GM19438 (cell line): Measurements from ENCODE around the gene ARHGAP26.

Experiments used
- ATAC-seq: cut with Tn5 transposase; IDR thresholded peaks from one replicate; pipeline ENCODE4 v1.9.1; 2021; ENCODE audit warnings: low read depth; ENCODE audit not compliant: unreplicated experiment

ARHGAP26 gene

GRCh38 chr5:142894749-142895148 is 124.6 kb downstream of the ARHGAP26 start:
- no peak for ATAC-seq

GRCh38 chr5:142896325-142897007 is 126.3 kb downstream of the ARHGAP26 start:
- no peak for ATAC-seq

- ATAC-seq: no peak
Observed at GRCh38 chr5:142897328-142897727, 127.2 kb downstream of the ARHGAP26 start.

GRCh38 chr5:142900927-142901326 is 130.8 kb downstream of the ARHGAP26 start:
- ATAC-seq: no peak

- ATAC-seq: no peak
Observed at GRCh38 chr5:142901476-142902185, 131.5 kb downstream of the ARHGAP26 start.

- ATAC-seq: no peak
Observed at GRCh38 chr5:142902186-142902965, 132.2 kb downstream of the ARHGAP26 start.

- no peak for ATAC-seq
Observed at GRCh38 chr5:142904416-142904815, 134.2 kb downstream of the ARHGAP26 start.

- ATAC-seq: no peak
Observed at GRCh38 chr5:142905348-142905747, 135.2 kb downstream of the ARHGAP26 start.

GRCh38 chr5:142906863-142907671 is 136.9 kb downstream of the ARHGAP26 start:
- ATAC-seq: no peak

GRCh38 chr5:142908659-142909058 is 138.5 kb downstream of the ARHGAP26 start:
- no peak for ATAC-seq

- no peak for ATAC-seq
Observed at GRCh38 chr5:142910128-142910527, 140.0 kb downstream of the ARHGAP26 start.

GRCh38 chr5:142911170-142911569 is 141.0 kb downstream of the ARHGAP26 start:
- no peak for ATAC-seq

GRCh38 chr5:142911775-142912174 is 141.6 kb downstream of the ARHGAP26 start:
- ATAC-seq: no peak

- no peak for ATAC-seq
Observed at GRCh38 chr5:142913728-142914338, 143.7 kb downstream of the ARHGAP26 start.

GRCh38 chr5:142915038-142915437 is 144.9 kb downstream of the ARHGAP26 start:
- no peak for ATAC-seq

- ATAC-seq: peak; percentile 89
Observed at GRCh38 chr5:142915813-142916424, 145.7 kb downstream of the ARHGAP26 start.

GRCh38 chr5:142918959-142919635 is 148.9 kb downstream of the ARHGAP26 start:
- no peak for ATAC-seq

GRCh38 chr5:142920849-142921612 is 150.9 kb downstream of the ARHGAP26 start:
- ATAC-seq: no peak
